Loucy (cell line): ENCODE results near the gene GRM2.

Experiments used
- H2AFZ ChIP-seq: fragments of 200-600 bp; sonication (generic); 2 replicates; pipeline ENCODE4 v1.6.0; 2016; ENCODE audit warnings: antibody characterized with exemption, mild to moderate bottlenecking, low read length, moderate library complexity
- H3F3A ChIP-seq: fragments of 200-600 bp; 2 replicates; pipeline ENCODE4 v1.6.0; 2016; ENCODE audit warnings: antibody characterized with exemption, low read depth, mild to moderate bottlenecking
- H3K27me3 ChIP-seq: fragments of 200-600 bp; sonication (generic); 2 replicates; pipeline ENCODE4 v1.6.1; 2014; ENCODE audit warnings: low read length, mild to moderate bottlenecking; ENCODE audit not compliant: insufficient read depth, poor library complexity, severe bottlenecking
- H3K36me3 ChIP-seq: fragments of 200-600 bp; sonication (generic); 2 replicates; pipeline ENCODE4 v1.6.1; 2016; ENCODE audit warnings: low read length; ENCODE audit not compliant: insufficient read depth
- H3K4me1 ChIP-seq: fragments of 200-600 bp; sonication (generic); 2 replicates; pipeline ENCODE4 v1.5.1; 2014; ENCODE audit warnings: low read length, mild to moderate bottlenecking; ENCODE audit not compliant: insufficient read depth, poor library complexity, severe bottlenecking
- H3K4me2 ChIP-seq: fragments of 200-600 bp; sonication (generic); 2 replicates; pipeline ENCODE4 v1.6.0; 2014; ENCODE audit warnings: antibody characterized with exemption, low read length, low read depth, mild to moderate bottlenecking; ENCODE audit not compliant: poor library complexity, severe bottlenecking
- H3K4me3 ChIP-seq: fragments of 200-600 bp; sonication (generic); 2 replicates; pipeline ENCODE4 v1.5.1; 2014; ENCODE audit warnings: low read length, mild to moderate bottlenecking, mixed read lengths; ENCODE audit not compliant: poor library complexity, severe bottlenecking
- H3K79me2 ChIP-seq: fragments of 200-600 bp; sonication (generic); 2 replicates; pipeline ENCODE4 v1.6.1; 2014; ENCODE audit warnings: low read length; ENCODE audit not compliant: insufficient read depth
- H3K9ac ChIP-seq: fragments of 200-600 bp; sonication (generic); 2 replicates; pipeline ENCODE4 v1.6.0; 2014; ENCODE audit warnings: mild to moderate bottlenecking, low read depth, low read length, moderate library complexity; ENCODE audit not compliant: poor library complexity, severe bottlenecking
- H3K9me2 ChIP-seq: fragments of 200-600 bp; sonication (generic); replicated peaks from 2 replicates; pipeline ENCODE4 v1.6.1; 2016; ENCODE audit warnings: low read depth, low read length, mixed read lengths
- H3K9me3 ChIP-seq: fragments of 200-600 bp; sonication (generic); 2 replicates; pipeline ENCODE4 v1.6.1; 2014; ENCODE audit warnings: mild to moderate bottlenecking, antibody characterized with exemption, low read length, low read depth; ENCODE audit not compliant: insufficient read depth
- H4K20me1 ChIP-seq: fragments of 200-600 bp; sonication (generic); 2 replicates; pipeline ENCODE4 v1.6.0; 2014; ENCODE audit warnings: antibody characterized with exemption, low read length, mild to moderate bottlenecking; ENCODE audit not compliant: insufficient read depth, poor library complexity, severe bottlenecking
- CTCF ChIP-seq: fragments of 200-600 bp; sonication (generic); conservative IDR thresholded peaks from 2 replicates; pipeline ENCODE4 v1.5.1; 2014; ENCODE audit warnings: mild to moderate bottlenecking, antibody characterized with exemption, low read length
- EZH2phosphoT487 ChIP-seq: fragments of 200-600 bp; IDR thresholded peaks from 2 replicates; pipeline ENCODE4 v1.6.1; 2018; ENCODE audit warnings: antibody characterized with exemption, mild to moderate bottlenecking, moderate library complexity, borderline replicate concordance

The GRM2 gene

GRCh38 chr3:51711352-51712037 is 4.6 kb downstream of the GRM2 start:
- Histone ChIP-seq H3K9ac (no peak overlapping the region), H3K36me3 (no peaks in the 10 kb centered on the region), H3K4me3 (no peak overlapping the region), H3K27me3 (no peaks in the 10 kb centered on the region), H2AFZ (no peak overlapping the region), H4K20me1 (no peaks in the 10 kb centered on the region), H3K79me2 (no peaks in the 10 kb centered on the region), H3K9me3 (no peaks in the 10 kb centered on the region), H3F3A (no peaks in the 10 kb centered on the region), H3K4me2 (no peak overlapping the region), H3K4me1 (no peaks in the 10 kb centered on the region), H3K9me2 (no peaks in the 10 kb centered on the region)
- TF ChIP-seq CTCF (no peak), EZH2phosphoT487 (no peak)

GRCh38 chr3:51712038-51712420 is 5.2 kb downstream of the GRM2 start:
- Histone ChIP-seq H3K4me2 (no peak overlapping the region), H2AFZ (no peak overlapping the region), H3K4me3 (no peak overlapping the region), H4K20me1 (no peaks in the 10 kb centered on the region), H3K9ac (no peak overlapping the region), H3K9me3 (no peaks in the 10 kb centered on the region), H3K27me3 (no peaks in the 10 kb centered on the region), H3K4me1 (no peaks in the 10 kb centered on the region), H3F3A (no peaks in the 10 kb centered on the region), H3K9me2 (no peaks in the 10 kb centered on the region), H3K79me2 (no peaks in the 10 kb centered on the region), H3K36me3 (no peaks in the 10 kb centered on the region)
- TF ChIP-seq EZH2phosphoT487, result no peak
- TF ChIP-seq CTCF, result no peak

- no peak overlapping the region for H3K4me3 ChIP-seq
- no peaks in the 10 kb centered on the region for H3K9me3 ChIP-seq
- H3F3A ChIP-seq, result no peaks in the 10 kb centered on the region
- no peak overlapping the region for H3K4me2 ChIP-seq
- TF ChIP-seq CTCF (no peak), EZH2phosphoT487 (no peak)
- no peak overlapping the region for H3K9ac ChIP-seq
- no peaks in the 10 kb centered on the region for H3K36me3 ChIP-seq
- no peaks in the 10 kb centered on the region for H3K9me2 ChIP-seq
- H3K79me2 ChIP-seq, result no peaks in the 10 kb centered on the region
- H3K4me1 ChIP-seq, result no peaks in the 10 kb centered on the region
- no peak overlapping the region for H2AFZ ChIP-seq
- no peaks in the 10 kb centered on the region for H3K27me3 ChIP-seq
- H4K20me1 ChIP-seq, result no peaks in the 10 kb centered on the region
Measured at GRCh38 chr3:51712511-51712931, 5.7 kb downstream of the GRM2 start.
